Activated CD4-positive, CD25-positive, alpha-beta regulatory T cell treated with anti-CD3 and anti-CD28 coated beads, Interleukin-2, amount 50 U/mL, for 24 hours (primary cell): ENCODE data around the gene NRROS.
"Not testable (repeated sequence)": the region's sequence is repeated elsewhere in the genome, so short reads cannot be mapped to it uniquely, and the experiment has no call there.

Experiments
- ATAC-seq, 2 donors: fragments of 150-1000 bp; cut with Tn5 transposase; one replicate each; pipeline ENCODE4 v1.10.0; 2021; ENCODE audit warnings: mild to moderate bottlenecking in 1 of 2, moderate library complexity in 1 of 2

The NRROS gene

GRCh38 chr3:196625331-196625730 is 14.2 kb upstream of the NRROS start:
- no peak for ATAC-seq

GRCh38 chr3:196627918-196628231 is 11.6 kb upstream of the NRROS start:
- no peak for ATAC-seq

GRCh38 chr3:196629228-196629627 is 10.3 kb upstream of the NRROS start:
- ATAC-seq, result no peak

- no peak for ATAC-seq
These were observed 7.8 kb upstream of the NRROS start for GRCh38 chr3:196631682-196632045.

- ATAC-seq, result peak; percentile 80 to 85
These were observed 7.3 kb upstream of the NRROS start for GRCh38 chr3:196632046-196632751.

GRCh38 chr3:196633555-196634151 is 5.8 kb upstream of the NRROS start:
- no peak for ATAC-seq

GRCh38 chr3:196634224-196634623 is 5.3 kb upstream of the NRROS start:
- ATAC-seq, result no peak

- no peak for ATAC-seq
These were observed 4.7 kb upstream of the NRROS start for GRCh38 chr3:196634829-196635228.

- no peak for ATAC-seq
These were observed 2.8 kb upstream of the NRROS start for GRCh38 chr3:196636369-196637349.

GRCh38 chr3:196637941-196638340 is 1.6 kb upstream of the NRROS start:
- not testable (repeated sequence) for ATAC-seq

- no peak for ATAC-seq
These were observed 522 bp upstream of the NRROS start for GRCh38 chr3:196638861-196639482.

- peak in 1 of 2 donors; percentile 1 for ATAC-seq
These were observed 964 bp downstream of the NRROS start for GRCh38 chr3:196640297-196641018.

- ATAC-seq, result peak; percentile 66 to 70
These were observed 2.0 kb downstream of the NRROS start for GRCh38 chr3:196641333-196642054.

- no peak for ATAC-seq
These were observed 2.9 kb downstream of the NRROS start for GRCh38 chr3:196642434-196642833.

- ATAC-seq, result peak; percentile 7 to 12
These were observed 3.8 kb downstream of the NRROS start for GRCh38 chr3:196643201-196643749.

GRCh38 chr3:196643761-196644160 is 4.3 kb downstream of the NRROS start:
- ATAC-seq, result no peak

GRCh38 chr3:196645096-196645495 is 5.6 kb downstream of the NRROS start:
- ATAC-seq, result no peak

- no peak for ATAC-seq
These were observed 6.6 kb downstream of the NRROS start for GRCh38 chr3:196645897-196646665.

GRCh38 chr3:196646666-196647216 is 7.2 kb downstream of the NRROS start:
- ATAC-seq, result no peak

- peak; percentile 27 to 32 for ATAC-seq
These were observed 11.3 kb downstream of the NRROS start for GRCh38 chr3:196650740-196651311.
